Kidney (tissue), 14 donors: ENCODE results near the gene UXT. TPM values are rescaled to one million over a fixed set of nuclear protein-coding genes. Genes with fewer than 3 reads are reported as not detected.
A peak's percentile ranks its signal among the peaks of the same experiment; 100 is the strongest.

Source experiments
- DNase-seq, 5 donors: peaks; one replicate each; pipeline ENCODE4 v3.0.0-alpha.2; 2013 to 2020
- FAIRE-seq: peaks from 2 replicates; lab custom pipeline; 2012; peaks lifted over from hg19 to GRCh38; lab: Jason Lieb, UNC
- H3K27ac ChIP-seq, 2 donors: one replicate each; pipeline ENCODE4 v1.7.0; 2013; ENCODE audit warnings: low read depth in 2 of 2, low read length in 2 of 2, inconsistent platforms in 1 of 2
- H3K27me3 ChIP-seq: one replicate; pipeline ENCODE4 v1.7.1; 2013; ENCODE audit warnings: low read length, inconsistent platforms; ENCODE audit not compliant: control insufficient read depth, insufficient read depth
- H3K36me3 ChIP-seq, 3 donors: one replicate each; pipeline versions ENCODE4 v1.7.0 to v1.7.1; 2013; ENCODE audit warnings: low read length in 3 of 3, control low read depth in 1 of 3, inconsistent platforms in 1 of 3; ENCODE audit not compliant: insufficient read depth in 3 of 3, control insufficient read depth in 2 of 3
- H3K4me1 ChIP-seq, 3 donors: one replicate each; pipeline versions ENCODE4 v1.7.0 to v1.7.1; 2013; ENCODE audit warnings: low read length in 3 of 3, inconsistent platforms in 1 of 3, low read depth in 1 of 3; ENCODE audit not compliant: control insufficient read depth in 2 of 3, insufficient read depth in 2 of 3
- H3K4me3 ChIP-seq, 3 donors: one replicate each; pipeline versions ENCODE4 v1.7.0 to v1.8.1; 2013; ENCODE audit warnings: low read length in 3 of 3, control low read depth in 1 of 3, inconsistent platforms in 1 of 3
- H3K9ac ChIP-seq, 3 donors: one replicate each; pipeline versions ENCODE4 v1.7.0 to v1.7.1; 2013; ENCODE audit warnings: low read length in 3 of 3, control low read depth in 1 of 3, inconsistent platforms in 1 of 3
- H3K9me3 ChIP-seq, 3 donors: one replicate each; pipeline versions ENCODE4 v1.7.0 to v1.7.1; 2013; ENCODE audit warnings: low read length in 3 of 3, control low read depth in 1 of 3, inconsistent platforms in 1 of 3; ENCODE audit not compliant: control insufficient read depth in 2 of 3, insufficient read depth in 1 of 3
- intact Hi-C: fragments of 100-400 bp; cut with DNase I; formaldehyde crosslinking; loops from one replicate; pipeline ENCODE4 v1.11.1; 2022
- polyA plus RNA-seq: library from polyadenylated mRNA; stranded (reverse); fragments of 350-450 nt; fragmentation: Illumina TruSeq; extraction: RNeasy Lipid Tissue Mini Kit (QIAGEN cat#74804); gene quantifications from one replicate; pipeline ENCODE4 v1.2.3, GENCODE V29; 2014; ENCODE audit warnings: low read depth, low replicate concordance; ENCODE audit not compliant: insufficient read depth
- total RNA-seq: library from RNA; stranded (reverse); fragmentation: NEBNext Ultra II Directional; extraction: Animal tissue kit (Norgen Biotek cat#: 25700); gene quantifications from one replicate; pipeline ENCODE4 v1.2.1, GENCODE V29; 2021
- TF ChIP-seq, protein P1 (sequence below): IDR thresholded peaks from 3 replicates; pipeline ENCODE4 v1.5.1; 2012; ENCODE audit warnings: mild to moderate bottlenecking, moderate library complexity, borderline replicate concordance; ENCODE audit not compliant: insufficient read depth; ENCODE audit errors: extremely low read depth
- donor health status: control.
- donor health status: control.
- donor health status: control.
- donor health status: control.
- donor health status: control.
- donor health status: DM: yes; HTN: yes; CAD: no.
- donor health status: Normal renal cell carcinoma (clear cell type).

UXT gene
- total and polyA plus RNA-seq, 2 donors from 2014 or later, result 88.0 to 210 TPM

DNA sequence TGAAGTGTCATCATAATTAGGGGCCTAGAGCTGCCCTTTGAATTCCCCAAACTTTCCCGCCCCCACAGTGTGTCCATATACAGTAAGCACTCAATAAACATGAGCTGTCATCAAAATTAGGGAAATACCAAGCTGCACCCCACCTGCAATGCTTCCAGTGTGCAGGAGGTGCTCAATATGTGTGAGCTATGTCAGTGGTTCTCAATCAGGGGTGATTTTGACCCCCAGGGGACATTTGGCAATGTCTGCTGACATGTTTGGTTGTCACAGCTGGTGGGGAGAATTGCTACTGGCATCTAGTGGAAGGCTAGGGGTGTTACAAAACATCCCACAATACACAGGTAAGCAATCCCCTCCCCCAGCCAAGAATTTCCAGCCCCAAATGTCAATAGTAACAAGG is 30.0 kb downstream of the UXT start:
- no peaks in the 10 kb centered on the region for H3K4me1 ChIP-seq
- no peak overlapping the region for H3K27ac ChIP-seq
- intact Hi-C loops, result no loop called here
- no peaks in the 10 kb centered on the region for H3K27me3 ChIP-seq
- TF ChIP-seq, protein P1, sequence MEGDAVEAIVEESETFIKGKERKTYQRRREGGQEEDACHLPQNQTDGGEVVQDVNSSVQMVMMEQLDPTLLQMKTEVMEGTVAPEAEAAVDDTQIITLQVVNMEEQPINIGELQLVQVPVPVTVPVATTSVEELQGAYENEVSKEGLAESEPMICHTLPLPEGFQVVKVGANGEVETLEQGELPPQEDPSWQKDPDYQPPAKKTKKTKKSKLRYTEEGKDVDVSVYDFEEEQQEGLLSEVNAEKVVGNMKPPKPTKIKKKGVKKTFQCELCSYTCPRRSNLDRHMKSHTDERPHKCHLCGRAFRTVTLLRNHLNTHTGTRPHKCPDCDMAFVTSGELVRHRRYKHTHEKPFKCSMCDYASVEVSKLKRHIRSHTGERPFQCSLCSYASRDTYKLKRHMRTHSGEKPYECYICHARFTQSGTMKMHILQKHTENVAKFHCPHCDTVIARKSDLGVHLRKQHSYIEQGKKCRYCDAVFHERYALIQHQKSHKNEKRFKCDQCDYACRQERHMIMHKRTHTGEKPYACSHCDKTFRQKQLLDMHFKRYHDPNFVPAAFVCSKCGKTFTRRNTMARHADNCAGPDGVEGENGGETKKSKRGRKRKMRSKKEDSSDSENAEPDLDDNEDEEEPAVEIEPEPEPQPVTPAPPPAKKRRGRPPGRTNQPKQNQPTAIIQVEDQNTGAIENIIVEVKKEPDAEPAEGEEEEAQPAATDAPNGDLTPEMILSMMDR, result no peak
- FAIRE-seq (no peak), DNase-seq (peak in 1 of 5 donors; percentile 29)
- no peak overlapping the region for H3K4me3 ChIP-seq
- H3K9ac ChIP-seq, result no peak overlapping the region
- no peaks in the 10 kb centered on the region for H3K36me3 ChIP-seq
- no peaks in the 10 kb centered on the region for H3K9me3 ChIP-seq

DNA sequence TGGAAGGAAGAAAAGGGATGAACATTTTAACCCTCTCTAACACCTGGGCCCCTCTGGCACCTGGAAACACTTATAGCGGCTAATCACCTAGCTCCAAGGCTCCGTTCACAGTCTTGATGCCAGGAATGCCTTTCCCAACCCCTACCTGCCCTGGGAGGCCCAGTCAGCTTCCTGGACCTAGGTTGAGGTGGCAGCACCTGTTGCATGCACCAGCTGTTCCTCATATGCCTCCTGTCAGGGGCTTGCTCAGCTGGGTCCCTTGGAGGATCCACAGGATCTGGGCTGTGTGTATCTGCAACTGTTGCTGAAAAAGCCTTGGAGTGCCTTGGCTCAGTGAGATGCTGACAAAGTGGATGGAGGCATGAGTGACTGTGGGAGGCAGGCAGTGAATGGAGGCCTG is 33.6 kb downstream of the UXT start:
- Histone ChIP-seq H3K9ac (no peak overlapping the region), H3K27ac (no peak overlapping the region), H3K4me1 (no peaks in the 10 kb centered on the region), H3K27me3 (no peaks in the 10 kb centered on the region), H3K9me3 (no peaks in the 10 kb centered on the region), H3K4me3 (no peak overlapping the region), H3K36me3 (no peaks in the 10 kb centered on the region)
- intact Hi-C loops, result no loop called here
- TF ChIP-seq, protein P1, result no peak
- DNase-seq (no peak), FAIRE-seq (no peak)

DNA sequence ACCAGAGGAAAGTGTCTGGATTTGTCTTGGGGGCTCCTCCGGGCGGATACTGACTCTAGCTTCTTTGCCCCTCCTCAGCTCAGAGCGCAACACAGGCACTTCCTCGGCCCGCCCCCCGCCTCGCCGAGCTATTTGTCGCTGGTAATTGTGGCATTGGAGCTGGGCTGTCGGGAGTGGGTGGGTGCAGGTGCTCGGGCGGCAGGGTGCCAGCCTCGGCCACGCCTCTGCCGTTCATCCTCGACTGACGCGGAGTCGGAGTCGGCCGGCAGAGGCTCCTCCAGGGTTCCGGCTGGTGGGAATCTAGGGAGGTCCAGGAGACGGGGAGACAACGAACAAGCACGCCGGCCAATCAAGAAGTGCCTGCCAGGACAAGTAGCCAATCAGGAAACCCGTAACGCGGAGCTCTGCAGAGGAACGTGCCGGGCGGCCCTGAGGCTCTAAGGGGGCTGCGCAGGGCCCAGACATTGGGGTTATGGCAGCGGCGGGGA is 35.4 kb downstream of the UXT start:
- no peaks in the 10 kb centered on the region for H3K4me1 ChIP-seq
- H3K36me3 ChIP-seq, result no peaks in the 10 kb centered on the region
- H3K27me3 ChIP-seq, result no peaks in the 10 kb centered on the region
- H3K9me3 ChIP-seq, result no peaks in the 10 kb centered on the region
- H3K4me3 ChIP-seq, result peak overlapping the region in 1 of 3 donors; percentile 37
- no peak for FAIRE-seq
- intact Hi-C loops, result no loop called here
- H3K9ac ChIP-seq, result no peak overlapping the region
- no peak overlapping the region for H3K27ac ChIP-seq
- TF ChIP-seq, protein P1, result no peak
- DNase-seq, result peak; percentile 77 to 87 (median 81)

DNA sequence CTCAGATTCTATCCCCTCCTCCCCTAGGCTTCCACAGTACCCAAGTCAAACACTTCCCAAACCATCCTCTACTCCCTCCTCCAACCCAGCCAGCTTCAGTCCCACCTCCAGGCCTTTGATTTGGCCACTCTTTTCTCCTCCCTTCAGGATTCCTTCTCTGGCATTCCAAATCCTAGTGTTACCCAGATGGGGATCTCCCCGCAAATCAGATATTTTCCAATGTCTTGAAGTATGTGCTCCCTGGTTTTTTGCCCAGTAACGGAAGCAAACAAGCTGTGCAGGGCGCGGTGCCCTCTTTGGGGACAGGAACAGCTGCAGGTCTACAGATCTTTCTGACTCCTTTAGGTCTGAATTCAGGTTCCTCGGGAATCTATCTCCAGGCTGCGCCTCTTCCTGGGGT is 37.1 kb downstream of the UXT start:
- H3K36me3 ChIP-seq, result no peaks in the 10 kb centered on the region
- no peak for DNase-seq
- no peaks in the 10 kb centered on the region for H3K4me1 ChIP-seq
- H3K27me3 ChIP-seq, result no peaks in the 10 kb centered on the region
- H3K27ac ChIP-seq, result no peak overlapping the region
- no peak for FAIRE-seq
- no peak overlapping the region for H3K9ac ChIP-seq
- no peaks in the 10 kb centered on the region for H3K9me3 ChIP-seq
- H3K4me3 ChIP-seq, result no peak overlapping the region
- TF ChIP-seq, protein P1, result no peak
- intact Hi-C loops, result no loop called here
